PC-3 (cell line): ENCODE results near the gene SNTG2. TPM values are rescaled to one million over a fixed set of nuclear protein-coding genes. Genes with fewer than 3 reads are reported as not detected.

ENCODE experiments used
- ATAC-seq: fragments of 200-7000 bp; cut with Tn5 transposase; 2 replicates; pipeline ENCODE4 v1.9.1; 2020; ENCODE audit warnings: mild to moderate bottlenecking, moderate library complexity
- BruUV-seq: library from RNA; stranded (reverse); fragments of 400-500 nt; replicated peaks from 2 replicates; lab custom pipeline; 2021; lab: Mats Ljungman, UMichigan
- CTCF ChIA-PET: fragments of 300-600 bp; sonication (Branson Sonifier 250); formaldehyde crosslinking; loops from one replicate; lab custom pipeline; 2022; ENCODE audit warnings: antibody characterized with exemption; lab: Charles Lee
- POLR2A ChIA-PET: fragments of 300-600 bp; sonication (Branson Sonifier 250); formaldehyde crosslinking; loops from one replicate; lab custom pipeline; 2022; ENCODE audit warnings: antibody characterized with exemption; ENCODE audit not compliant: unreplicated experiment; lab: Charles Lee
- DNase-seq: peaks from one replicate; pipeline ENCODE4 v3.0.0-alpha.2; 2015
- H2AFZ ChIP-seq: fragments of 300-600 bp; sonication (generic); 2 replicates; pipeline ENCODE4 v1.6.0; 2016; ENCODE audit warnings: antibody characterized with exemption, low read length
- H3F3A ChIP-seq: fragments of 300-600 bp; sonication (generic); one replicate; pipeline ENCODE4 v1.6.0; 2017; ENCODE audit warnings: antibody characterized with exemption, low read length, control low read depth, mild to moderate bottlenecking; ENCODE audit not compliant: unreplicated experiment
- H3K27ac ChIP-seq: fragments of 300-600 bp; sonication (generic); 2 replicates; pipeline ENCODE4 v1.5.1; 2016; ENCODE audit warnings: mild to moderate bottlenecking, low read length
- H3K27me3 ChIP-seq: fragments of 300-600 bp; sonication (generic); 2 replicates; pipeline ENCODE4 v1.6.1; 2016; ENCODE audit warnings: low read length, mixed read lengths
- H3K36me3 ChIP-seq: fragments of 300-600 bp; sonication (generic); 2 replicates; pipeline ENCODE4 v1.6.1; 2016; ENCODE audit warnings: low read depth, mixed run types, low read length, mixed read lengths
- H3K4me1 ChIP-seq: fragments of 300-600 bp; sonication (generic); 2 replicates; pipeline ENCODE4 v1.5.1; 2016; ENCODE audit warnings: low read length; ENCODE audit not compliant: insufficient read depth
- H3K4me2 ChIP-seq: fragments of 300-600 bp; sonication (generic); 2 replicates; pipeline ENCODE4 v1.6.0; 2016; ENCODE audit warnings: low read length
- H3K4me3 ChIP-seq: fragments of 300-600 bp; sonication (generic); 2 replicates; pipeline ENCODE4 v1.5.1; 2016; ENCODE audit warnings: mild to moderate bottlenecking, low read length, mixed read lengths
- H3K79me2 ChIP-seq: fragments of 300-600 bp; sonication (generic); 2 replicates; pipeline ENCODE4 v1.6.1; 2017; ENCODE audit warnings: low read length, mixed read lengths
- H3K9ac ChIP-seq: fragments of 300-600 bp; sonication (generic); 2 replicates; pipeline ENCODE4 v1.6.0; 2016; ENCODE audit warnings: mild to moderate bottlenecking, low read length
- H3K9me2 ChIP-seq: fragments of 300-600 bp; sonication (generic); replicated peaks from 2 replicates; pipeline ENCODE4 v1.6.1; 2016; ENCODE audit warnings: mixed run types, low read length, mixed read lengths
- H3K9me3 ChIP-seq: fragments of 300-600 bp; sonication (generic); 2 replicates; pipeline ENCODE4 v1.6.1; 2016; ENCODE audit warnings: low read length, mixed read lengths
- H4K20me1 ChIP-seq: fragments of 300-600 bp; sonication (generic); 2 replicates; pipeline ENCODE4 v1.6.1; 2016; ENCODE audit warnings: low read length, mixed read lengths
- EZH2 ChIP-seq: fragments of 300-600 bp; sonication (generic); IDR thresholded peaks from one replicate; pipeline ENCODE4 v1.6.1; 2017; ENCODE audit warnings: antibody characterized with exemption, mild to moderate bottlenecking, low read length; ENCODE audit not compliant: unreplicated experiment
- EZH2phosphoT487 ChIP-seq: fragments of 300-600 bp; sonication (generic); IDR thresholded peaks from 2 replicates; pipeline ENCODE4 v1.6.1; 2018; ENCODE audit warnings: mild to moderate bottlenecking, antibody characterized with exemption, low read length, borderline replicate concordance
- intact Hi-C: fragments of 100-400 bp; cut with micrococcal nuclease; formaldehyde crosslinking; loops from 2 replicates; pipeline ENCODE4 v1.9.0; 2023
- total RNA-seq: library from RNA; depleted of rRNA; stranded (reverse); fragments of >200 nt; gene quantifications from 2 replicates; pipeline ENCODE4 v1.2.3, GENCODE V29; 2014
- TF ChIP-seq, protein P1 (sequence below): fragments of 300-600 bp; sonication (generic); conservative IDR thresholded peaks from 2 replicates; pipeline ENCODE4 v1.5.1; 2017; ENCODE audit warnings: antibody characterized with exemption, low read depth, mild to moderate bottlenecking, low read length

SNTG2 gene
- total RNA-seq, 1 experiment from 2014 or later: not detected

DNA sequence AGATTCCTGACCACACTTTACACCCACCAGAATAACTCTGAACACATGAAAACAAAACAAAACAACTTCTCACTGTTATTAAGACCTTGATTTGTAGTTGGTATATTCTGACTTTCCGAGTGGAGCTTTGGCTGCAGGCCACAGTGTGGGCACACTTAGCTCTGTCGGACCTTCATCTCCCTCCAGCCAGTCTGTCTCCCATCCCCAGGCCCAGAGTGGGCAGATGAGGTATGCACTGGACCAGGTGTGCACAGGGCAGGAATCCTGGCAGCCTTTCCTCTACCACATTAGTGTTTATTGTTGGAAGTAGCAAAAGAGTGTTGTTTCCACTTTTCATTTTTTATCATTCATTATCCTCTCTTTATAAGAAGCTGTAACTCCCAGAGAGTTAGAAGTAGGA, 243.2 kb downstream of the SNTG2 start:
- Histone ChIP-seq H3K36me3 (no peaks in the 10 kb centered on the region), H3K79me2 (no peaks in the 10 kb centered on the region), H2AFZ (no peak overlapping the region), H4K20me1 (no peaks in the 10 kb centered on the region), H3K4me3 (no peak overlapping the region), H3K9me2 (no peaks in the 10 kb centered on the region), H3K9ac (no peak overlapping the region), H3F3A (no peaks in the 10 kb centered on the region), H3K9me3 (no peaks in the 10 kb centered on the region), H3K27ac (no peak overlapping the region), H3K4me1 (no peaks in the 10 kb centered on the region), H3K4me2 (no peak overlapping the region), H3K27me3 (peaks cover 29% of the 10 kb centered on the region)
- intact Hi-C loops: no loop called here
- CTCF ChIA-PET: no interaction called here
- ATAC-seq (no peak), DNase-seq (no peak)
- no peak for TF ChIP-seq EZH2
- BruUV-seq: no TSS peak
- POLR2A ChIA-PET: no interaction called here

DNA sequence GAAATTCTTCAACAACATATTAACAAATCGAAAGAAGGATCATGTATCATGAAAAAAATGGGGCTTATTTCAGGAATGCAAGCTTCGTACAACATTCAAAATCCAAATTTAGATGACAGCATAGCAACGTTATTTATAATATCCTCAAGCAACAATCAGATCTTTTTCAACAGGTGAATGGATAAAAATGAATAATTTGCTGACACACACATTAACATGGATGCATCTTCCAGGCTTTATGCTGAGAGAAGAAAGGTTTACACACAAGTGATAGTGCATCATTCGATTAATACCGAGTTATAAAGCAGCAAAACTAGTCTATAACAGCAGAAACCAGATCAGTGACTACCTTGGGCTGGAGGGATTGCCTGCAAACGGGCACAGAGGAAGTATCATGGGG, 253.1 kb downstream of the SNTG2 start:
- ATAC-seq (no peak), DNase-seq (no peak)
- no TSS peak for BruUV-seq
- H3K9me3 ChIP-seq: no peaks in the 10 kb centered on the region
- H3K4me3 ChIP-seq: no peak overlapping the region
- H3K9me2 ChIP-seq: no peaks in the 10 kb centered on the region
- H3K79me2 ChIP-seq: no peaks in the 10 kb centered on the region
- CTCF ChIA-PET: no interaction called here
- H3K36me3 ChIP-seq: no peaks in the 10 kb centered on the region
- H3K4me1 ChIP-seq: no peaks in the 10 kb centered on the region
- POLR2A ChIA-PET: no interaction called here
- H3K27me3 ChIP-seq: peaks cover 50% of the 10 kb centered on the region
- intact Hi-C loops: no loop called here
- TF ChIP-seq EZH2phosphoT487 (no peak), EZH2 (no peak)
- TF ChIP-seq, protein P1, sequence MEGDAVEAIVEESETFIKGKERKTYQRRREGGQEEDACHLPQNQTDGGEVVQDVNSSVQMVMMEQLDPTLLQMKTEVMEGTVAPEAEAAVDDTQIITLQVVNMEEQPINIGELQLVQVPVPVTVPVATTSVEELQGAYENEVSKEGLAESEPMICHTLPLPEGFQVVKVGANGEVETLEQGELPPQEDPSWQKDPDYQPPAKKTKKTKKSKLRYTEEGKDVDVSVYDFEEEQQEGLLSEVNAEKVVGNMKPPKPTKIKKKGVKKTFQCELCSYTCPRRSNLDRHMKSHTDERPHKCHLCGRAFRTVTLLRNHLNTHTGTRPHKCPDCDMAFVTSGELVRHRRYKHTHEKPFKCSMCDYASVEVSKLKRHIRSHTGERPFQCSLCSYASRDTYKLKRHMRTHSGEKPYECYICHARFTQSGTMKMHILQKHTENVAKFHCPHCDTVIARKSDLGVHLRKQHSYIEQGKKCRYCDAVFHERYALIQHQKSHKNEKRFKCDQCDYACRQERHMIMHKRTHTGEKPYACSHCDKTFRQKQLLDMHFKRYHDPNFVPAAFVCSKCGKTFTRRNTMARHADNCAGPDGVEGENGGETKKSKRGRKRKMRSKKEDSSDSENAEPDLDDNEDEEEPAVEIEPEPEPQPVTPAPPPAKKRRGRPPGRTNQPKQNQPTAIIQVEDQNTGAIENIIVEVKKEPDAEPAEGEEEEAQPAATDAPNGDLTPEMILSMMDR: no peak
- no peaks in the 10 kb centered on the region for H4K20me1 ChIP-seq
- H3K4me2 ChIP-seq: no peak overlapping the region
- no peak overlapping the region for H2AFZ ChIP-seq
- H3K9ac ChIP-seq: no peak overlapping the region
- no peak overlapping the region for H3K27ac ChIP-seq
- H3F3A ChIP-seq: no peaks in the 10 kb centered on the region

DNA sequence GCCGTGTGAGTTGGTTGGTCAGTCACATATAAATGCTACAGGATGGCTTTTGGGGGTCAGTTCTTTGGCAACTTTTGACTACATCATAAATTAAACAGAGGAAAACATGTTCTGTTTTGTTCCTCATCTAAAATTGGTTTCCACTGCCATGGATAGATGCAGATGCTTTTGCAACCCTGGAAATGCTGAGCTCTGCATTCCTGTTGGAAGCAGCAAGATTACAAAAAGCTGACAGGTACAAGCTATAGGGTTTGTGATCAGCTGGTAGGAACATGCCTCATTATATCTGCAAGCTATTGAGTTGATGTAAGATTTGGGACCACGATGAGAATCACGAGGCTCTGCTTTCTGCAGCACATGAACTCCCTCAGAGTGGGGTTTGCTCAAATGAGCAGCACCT, 255.2 kb downstream of the SNTG2 start:
- Histone ChIP-seq H3K36me3 (no peaks in the 10 kb centered on the region), H3K4me3 (no peak overlapping the region), H3K9ac (no peak overlapping the region), H4K20me1 (no peaks in the 10 kb centered on the region), H3K9me3 (no peaks in the 10 kb centered on the region), H3F3A (no peaks in the 10 kb centered on the region), H3K9me2 (no peaks in the 10 kb centered on the region), H3K4me2 (no peak overlapping the region), H2AFZ (no peak overlapping the region), H3K27ac (no peak overlapping the region), H3K27me3 (peaks cover 65% of the 10 kb centered on the region), H3K79me2 (no peaks in the 10 kb centered on the region), H3K4me1 (no peaks in the 10 kb centered on the region)
- TF ChIP-seq EZH2phosphoT487: no peak
- no peak for TF ChIP-seq EZH2
- TF ChIP-seq, protein P1: no peak
- ChIA-PET CTCF (no interaction called here), POLR2A (no interaction called here)
- DNase-seq (no peak), ATAC-seq (no peak)
- intact Hi-C loops: no loop called here
- BruUV-seq: no TSS peak
